Head of caudate nucleus (tissue), 42 donors: ENCODE data around the gene KMT5B.

ENCODE experiments used
- DNase-seq, 42 donors: peaks; one replicate each; pipeline versions ENCODE4 v3.0.0 to v3.0.0-alpha.2; 2020 to 2021; ENCODE audit warnings: mixed read lengths in 7 of 42
- intact Hi-C: fragments of 100-400 bp; cut with DNase I; formaldehyde crosslinking; loops from one replicate; pipeline ENCODE4 v1.15.0; 2022

The KMT5B gene

GRCh38 chr11:68223275-68223674 is 10.2 kb upstream of the KMT5B start:
- DNase-seq, result no peak
- intact Hi-C loops, result no loop called here

DNA sequence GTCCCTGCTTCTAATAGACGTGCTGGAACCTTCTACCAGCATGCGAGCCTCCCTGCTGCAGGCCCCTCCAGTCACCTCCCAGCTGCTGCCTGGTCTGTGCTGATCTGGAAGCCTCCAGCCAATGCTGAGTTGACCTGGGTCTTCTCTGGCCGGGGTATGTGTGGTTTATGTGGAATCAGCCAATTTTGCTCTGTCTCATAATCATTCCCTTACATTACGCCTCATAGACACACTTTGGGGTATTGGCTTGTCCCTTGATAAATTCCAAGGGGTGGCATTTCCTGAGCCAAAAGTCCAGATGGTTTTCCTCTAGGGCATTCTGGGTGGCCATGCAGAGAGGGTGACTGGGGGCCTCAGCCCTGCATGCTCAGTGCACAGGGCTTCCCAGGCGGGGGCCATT is 8.3 kb upstream of the KMT5B start:
- intact Hi-C loops, result no loop called here
- DNase-seq, result no peak

DNA sequence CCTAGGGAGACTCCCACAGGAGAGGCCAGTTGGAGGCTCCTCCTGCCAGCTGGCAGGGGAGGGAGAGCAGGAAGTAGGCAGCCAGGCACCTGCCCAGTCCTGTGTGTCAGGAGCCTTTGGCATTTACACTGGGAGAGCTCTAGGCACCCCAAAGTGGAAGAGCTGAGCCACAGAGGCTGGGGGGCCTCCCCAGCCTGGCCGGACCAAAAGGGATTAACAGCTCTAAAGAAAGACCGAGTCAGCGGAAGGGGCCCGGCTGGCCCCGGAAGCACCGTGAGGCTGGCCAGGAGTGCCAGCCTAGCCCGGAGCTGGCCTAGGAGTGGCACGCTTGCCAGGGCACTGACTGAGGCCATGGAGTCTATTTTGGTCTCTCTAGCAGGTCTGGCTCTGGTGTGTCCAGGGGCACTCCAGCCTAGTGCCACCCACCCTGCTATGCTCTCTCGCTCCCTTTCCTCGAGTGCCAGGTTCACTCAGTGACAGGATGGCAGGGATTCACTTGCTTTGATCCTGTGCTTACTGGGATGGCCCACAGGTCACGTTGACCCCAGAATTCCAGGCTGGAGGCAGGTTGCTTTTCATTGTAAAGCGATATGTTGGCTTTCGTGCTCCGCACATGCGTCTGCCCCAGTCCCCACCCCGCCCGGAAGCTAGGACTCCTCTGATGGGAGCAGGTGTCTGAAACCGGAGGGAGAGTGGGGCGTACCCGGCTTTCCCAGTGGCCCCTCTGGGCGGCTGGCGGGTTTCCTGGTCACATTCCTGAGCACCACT is 3.3 kb upstream of the KMT5B start:
- DNase-seq, result peak in 1 of 42 donors; percentile 40
- intact Hi-C loops, result loop anchor here (10.0 kb wide), 1 partner anchor 78 kb away; no protein-coding TSS in a partner anchor

GRCh38 chr11:68215524-68216170 is 2.6 kb upstream of the KMT5B start:
- peak in 1 of 42 donors; percentile 34 for DNase-seq
- intact Hi-C loops, result loop anchor here (10.0 kb wide), 1 partner anchor 79 kb away; no protein-coding TSS in a partner anchor

DNA sequence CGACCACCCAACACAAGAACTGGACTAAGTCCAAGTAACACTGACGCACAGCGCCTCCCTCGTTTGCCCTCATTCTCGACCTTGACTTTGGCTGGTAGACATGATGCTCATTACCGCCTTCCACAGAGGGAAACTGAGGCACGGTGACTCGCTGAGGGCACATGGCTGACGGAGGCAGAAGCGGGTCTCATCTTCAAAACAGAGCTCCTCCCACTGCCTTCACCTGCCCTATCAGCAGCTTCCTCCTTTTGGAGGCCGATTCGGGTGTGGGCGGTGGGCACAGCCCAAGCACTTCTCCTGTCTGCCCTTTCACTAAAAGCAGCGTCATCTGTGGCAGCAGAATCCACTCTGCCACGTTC is 2.0 kb upstream of the KMT5B start:
- intact Hi-C loops, result loop anchor here (10.0 kb wide), 1 partner anchor 80 kb away; no protein-coding TSS in a partner anchor
- DNase-seq, result peak in 12 of 42 donors; percentile 16 to 49 (median 24)

GRCh38 chr11:68214173-68215086 is 1.3 kb upstream of the KMT5B start:
- intact Hi-C loops, result loop anchor here (5.0 to 10.0 kb wide), 2 partner anchors 80 to 243 kb away; no protein-coding TSS in a partner anchor

DNA sequence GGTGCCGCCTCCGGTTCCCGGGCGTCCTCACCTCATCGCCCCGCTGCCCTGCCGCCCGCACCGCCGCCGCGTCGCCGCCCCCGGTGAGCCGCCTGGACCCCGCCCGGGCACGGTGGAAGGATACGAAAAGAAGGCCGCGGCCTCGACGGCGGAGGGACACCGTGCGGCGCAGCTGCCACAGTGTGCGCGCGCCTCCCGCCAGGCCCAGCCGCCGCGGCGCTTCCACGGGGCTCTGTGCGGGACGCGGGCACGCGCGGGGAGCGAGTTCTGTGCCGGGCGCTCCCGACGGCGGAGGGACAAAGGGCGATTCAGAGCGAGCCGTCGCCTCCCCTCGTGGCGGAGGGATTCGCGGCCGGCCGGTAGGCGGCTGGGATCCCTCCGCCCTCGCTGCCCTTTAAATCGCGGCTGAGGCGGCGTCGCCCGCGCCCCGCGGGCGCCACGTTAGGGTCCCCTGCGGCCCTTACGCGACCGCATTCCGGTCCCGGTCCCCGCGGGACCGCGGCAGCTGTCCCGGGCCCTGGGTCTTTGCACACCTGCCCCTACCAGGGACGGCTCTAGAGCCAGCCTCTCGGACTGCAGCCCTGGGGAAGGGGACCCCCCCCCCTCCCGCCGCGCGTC is 568 bp upstream of the KMT5B start:
- intact Hi-C loops, result loop anchor here (2.0 to 10.0 kb wide), 3 partner anchors 81 to 244 kb away; partner anchors contain the start of gene CHKA

More at GRCh38 chr11:68214173-68215086, 1.3 kb upstream of the KMT5B start:
- peak in 25 of 42 donors; percentile 14 to 60 (median 34) for DNase-seq

DNA sequence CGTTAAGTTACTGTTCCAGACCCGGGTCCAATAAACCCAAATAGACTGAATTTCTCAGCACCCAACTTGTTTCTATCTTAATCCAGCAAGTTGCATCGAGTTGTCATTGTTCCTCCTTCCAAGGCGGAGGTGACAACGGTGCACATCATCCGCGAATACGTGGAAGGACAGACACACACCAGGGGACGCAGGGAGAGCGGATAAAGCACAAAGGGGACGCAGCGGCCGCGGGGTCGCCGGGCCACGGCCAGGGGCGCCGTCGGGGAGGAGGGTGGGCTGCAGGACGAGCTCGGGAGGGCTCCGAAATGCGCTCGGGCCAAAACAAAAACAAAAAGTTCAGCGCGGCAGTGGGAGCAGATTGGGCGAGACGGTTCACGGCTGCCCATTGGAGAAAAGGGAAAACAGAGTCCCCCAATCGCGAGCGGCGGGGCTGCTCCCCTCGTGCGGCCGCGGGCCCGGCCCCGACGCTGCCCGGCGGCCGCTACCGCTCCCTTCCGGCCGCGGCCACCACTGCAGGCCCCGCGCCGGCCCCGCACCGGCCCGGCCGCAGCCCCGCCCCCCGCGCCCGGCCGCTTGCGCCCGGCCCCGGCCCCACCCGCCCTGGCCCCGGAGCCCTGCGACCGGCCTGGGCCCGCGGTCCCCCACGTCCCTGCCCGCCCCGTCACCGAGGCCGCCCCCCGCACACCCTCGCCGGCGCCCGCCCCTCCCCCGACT is 518 bp downstream of the KMT5B start:
- peak in 39 of 42 donors; percentile 21 to 82 (median 60) for DNase-seq
- intact Hi-C loops, result loop anchor here (2.0 to 10.0 kb wide), 3 partner anchors 82 to 245 kb away; partner anchors contain the start of gene CHKA

More for the DNA sequence above, 568 bp upstream of the KMT5B start:
- peak; percentile 52 to 95 (median 90) for DNase-seq

- intact Hi-C loops, result loop anchor here (5.0 to 10.0 kb wide), 2 partner anchors 83 to 246 kb away; no protein-coding TSS in a partner anchor
- peak in 2 of 42 donors; percentile 22 to 38 for DNase-seq
Measured at GRCh38 chr11:68211546-68211945, 1.6 kb downstream of the KMT5B start.

GRCh38 chr11:68206211-68206610 is 6.9 kb downstream of the KMT5B start:
- intact Hi-C loops, result loop anchor here (5.0 to 10.0 kb wide), 2 partner anchors 191 to 241 kb away; partner anchors contain the start of gene ALDH3B1
- DNase-seq, result peak in 10 of 42 donors; percentile 25 to 71 (median 36)

GRCh38 chr11:68204402-68204801 is 8.7 kb downstream of the KMT5B start:
- DNase-seq, result no peak
- intact Hi-C loops, result loop anchor here (10.0 kb wide), 1 partner anchor 190 kb away; the partner anchor contains the start of gene ALDH3B1

DNA sequence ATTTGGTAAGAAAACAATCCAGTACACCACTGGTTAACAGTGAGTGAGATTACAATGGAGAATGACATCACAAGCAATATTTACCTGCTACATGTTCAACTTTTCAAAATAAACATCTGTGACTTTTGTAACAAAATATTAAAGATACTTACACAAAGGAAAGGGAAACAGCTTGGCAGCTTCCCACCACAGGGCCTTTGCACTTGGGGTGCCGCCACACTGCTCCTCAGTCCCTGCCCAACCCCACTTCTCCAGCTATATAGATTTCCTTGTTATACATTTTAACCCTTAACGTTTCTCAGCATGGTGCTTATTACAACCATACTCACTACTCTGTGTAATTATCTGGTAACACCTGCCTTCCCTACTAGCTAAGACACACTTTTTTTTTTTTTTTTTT is 10.9 kb downstream of the KMT5B start:
- DNase-seq, result peak in 1 of 42 donors; percentile 10
- intact Hi-C loops, result loop anchor here (10.0 kb wide), 1 partner anchor 187 kb away; the partner anchor contains the start of gene ALDH3B1

DNA sequence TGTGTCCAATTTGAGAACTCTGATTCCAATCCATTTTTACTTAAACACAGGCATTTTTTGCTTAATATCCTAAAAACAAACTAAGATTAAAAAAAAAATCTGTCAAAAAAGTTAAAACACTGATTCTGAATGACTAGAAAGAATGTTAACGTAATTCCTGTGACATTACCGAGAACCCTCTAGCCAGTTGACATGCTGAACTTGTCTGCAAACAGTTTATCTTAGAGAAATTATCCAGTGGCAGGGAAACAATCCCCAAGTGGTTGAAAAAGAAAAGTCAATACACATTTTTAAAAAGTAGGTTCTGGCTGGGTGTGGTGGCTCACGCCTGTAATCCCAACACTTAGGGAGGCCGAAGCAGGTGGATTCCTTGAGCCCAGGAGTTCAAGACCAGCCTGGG is 11.6 kb downstream of the KMT5B start:
- intact Hi-C loops, result loop anchor here (10.0 kb wide), 1 partner anchor 187 kb away; the partner anchor contains the start of gene ALDH3B1

GRCh38 chr11:68200639-68201038 is 12.5 kb downstream of the KMT5B start:
- intact Hi-C loops, result loop anchor here (10.0 kb wide), 1 partner anchor 186 kb away; the partner anchor contains the start of gene ALDH3B1
- peak in 1 of 42 donors; percentile 32 for DNase-seq

More for the DNA sequence above, 11.6 kb downstream of the KMT5B start:
- no peak for DNase-seq

GRCh38 chr11:68199295-68199987 is 13.7 kb downstream of the KMT5B start:
- intact Hi-C loops, result no loop called here
- DNase-seq, result peak in 1 of 42 donors; percentile 20

DNA sequence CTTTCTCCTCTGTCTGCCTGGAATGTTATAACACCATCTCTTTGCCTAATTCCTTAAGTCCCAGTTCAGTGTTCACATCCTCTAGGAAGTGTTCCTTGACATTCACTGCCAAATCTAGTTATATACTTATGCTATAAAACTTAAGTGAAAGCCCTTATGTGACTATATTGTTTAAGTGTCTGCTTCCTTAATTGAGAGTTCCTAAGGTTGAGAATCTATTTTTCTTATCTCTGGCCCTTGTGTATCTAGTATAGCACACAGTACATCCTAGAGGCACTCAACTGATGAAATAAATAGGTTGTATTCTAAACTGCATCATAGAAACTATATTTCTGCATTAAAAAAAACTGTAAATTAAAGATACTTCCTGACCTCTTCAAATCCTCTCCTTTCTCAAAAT is 16.9 kb downstream of the KMT5B start:
- intact Hi-C loops, result no loop called here
- DNase-seq, result no peak
